Activated naive CD8-positive, alpha-beta T cell treated with anti-CD3 and anti-CD28 coated beads for 36 hours (primary cell): ENCODE data around the gene ADCY2. TPM values are rescaled to one million over a fixed set of nuclear protein-coding genes. Genes with fewer than 3 reads are reported as not detected.

Experiments used
- DNase-seq: peaks from one replicate; pipeline ENCODE4 v3.0.0; 2021
- H3K27ac Mint-ChIP-seq: one replicate; pipeline ENCODE4 v1.8.0; 2022; ENCODE audit warnings: mild to moderate bottlenecking, moderate library complexity, mixed read lengths
- H3K27me3 Mint-ChIP-seq: one replicate; pipeline ENCODE4 v1.8.0; 2022; ENCODE audit warnings: mild to moderate bottlenecking, mixed read lengths
- H3K36me3 Mint-ChIP-seq: one replicate; pipeline ENCODE4 v1.8.0; 2021; ENCODE audit warnings: mild to moderate bottlenecking, mixed read lengths
- H3K4me1 Mint-ChIP-seq: one replicate; pipeline ENCODE4 v1.8.0; 2021; ENCODE audit warnings: mixed read lengths
- H3K4me3 Mint-ChIP-seq: one replicate; pipeline ENCODE4 v1.8.0; 2022; ENCODE audit warnings: mild to moderate bottlenecking, moderate library complexity, mixed read lengths
- H3K9me3 Mint-ChIP-seq: one replicate; pipeline ENCODE4 v1.8.0; 2022; ENCODE audit warnings: mixed read lengths
- total RNA-seq, 2 experiments: library from RNA; stranded (reverse); gene quantifications; one replicate each; pipeline ENCODE4 v1.2.3, GENCODE V29; 2021

ADCY2 gene
- total RNA-seq, 2 experiments from 2014 or later = not detected

- peaks cover 63% of the 10 kb centered on the region for H3K27me3 Mint-ChIP-seq
- no peak overlapping the region for H3K27ac Mint-ChIP-seq
- H3K9me3 Mint-ChIP-seq = no peaks in the 10 kb centered on the region
- no peak for DNase-seq
- no peaks in the 10 kb centered on the region for H3K4me1 Mint-ChIP-seq
- H3K4me3 Mint-ChIP-seq = no peak overlapping the region
- no peaks in the 10 kb centered on the region for H3K36me3 Mint-ChIP-seq
Observed at GRCh38 chr5:7813007-7813406, 417.1 kb downstream of the ADCY2 start.

- Mint-ChIP-seq H3K9me3 (no peaks in the 10 kb centered on the region), H3K27me3 (peaks cover 61% of the 10 kb centered on the region), H3K4me3 (no peak overlapping the region), H3K4me1 (no peaks in the 10 kb centered on the region), H3K27ac (no peak overlapping the region), H3K36me3 (no peaks in the 10 kb centered on the region)
- no peak for DNase-seq
Observed at GRCh38 chr5:7813576-7813975, 417.6 kb downstream of the ADCY2 start.

GRCh38 chr5:7814816-7815215 is 418.9 kb downstream of the ADCY2 start:
- Mint-ChIP-seq H3K4me1 (no peaks in the 10 kb centered on the region), H3K4me3 (no peak overlapping the region), H3K9me3 (no peaks in the 10 kb centered on the region), H3K36me3 (no peaks in the 10 kb centered on the region), H3K27me3 (peaks cover 59% of the 10 kb centered on the region), H3K27ac (no peak overlapping the region)
- DNase-seq = no peak

- H3K27me3 Mint-ChIP-seq = peaks cover 48% of the 10 kb centered on the region
- H3K36me3 Mint-ChIP-seq = no peaks in the 10 kb centered on the region
- H3K9me3 Mint-ChIP-seq = no peaks in the 10 kb centered on the region
- H3K27ac Mint-ChIP-seq = no peak overlapping the region
- no peak overlapping the region for H3K4me3 Mint-ChIP-seq
- peak; percentile 64 for DNase-seq
- no peaks in the 10 kb centered on the region for H3K4me1 Mint-ChIP-seq
Observed at GRCh38 chr5:7815892-7816534, 420.1 kb downstream of the ADCY2 start.

- H3K9me3 Mint-ChIP-seq = no peaks in the 10 kb centered on the region
- DNase-seq = no peak
- no peak overlapping the region for H3K4me3 Mint-ChIP-seq
- peaks cover 47% of the 10 kb centered on the region for H3K27me3 Mint-ChIP-seq
- no peak overlapping the region for H3K27ac Mint-ChIP-seq
- H3K4me1 Mint-ChIP-seq = no peaks in the 10 kb centered on the region
- H3K36me3 Mint-ChIP-seq = no peaks in the 10 kb centered on the region
Observed at GRCh38 chr5:7816535-7816901, 420.6 kb downstream of the ADCY2 start.

- H3K4me3 Mint-ChIP-seq = no peak overlapping the region
- no peak overlapping the region for H3K27ac Mint-ChIP-seq
- H3K36me3 Mint-ChIP-seq = no peaks in the 10 kb centered on the region
- no peaks in the 10 kb centered on the region for H3K9me3 Mint-ChIP-seq
- DNase-seq = no peak
- no peaks in the 10 kb centered on the region for H3K27me3 Mint-ChIP-seq
- no peaks in the 10 kb centered on the region for H3K4me1 Mint-ChIP-seq
Observed at GRCh38 chr5:7822449-7822848, 426.5 kb downstream of the ADCY2 start.

- Mint-ChIP-seq H3K4me1 (no peaks in the 10 kb centered on the region), H3K9me3 (no peaks in the 10 kb centered on the region), H3K27me3 (no peaks in the 10 kb centered on the region), H3K4me3 (no peak overlapping the region), H3K27ac (no peak overlapping the region), H3K36me3 (no peaks in the 10 kb centered on the region)
- no peak for DNase-seq
Observed at GRCh38 chr5:7823594-7823993, 427.7 kb downstream of the ADCY2 start.

GRCh38 chr5:7824995-7825394 is 429.1 kb downstream of the ADCY2 start:
- no peaks in the 10 kb centered on the region for H3K36me3 Mint-ChIP-seq
- no peak for DNase-seq
- H3K27ac Mint-ChIP-seq = no peak overlapping the region
- no peak overlapping the region for H3K4me3 Mint-ChIP-seq
- H3K9me3 Mint-ChIP-seq = no peaks in the 10 kb centered on the region
- H3K27me3 Mint-ChIP-seq = no peaks in the 10 kb centered on the region
- no peaks in the 10 kb centered on the region for H3K4me1 Mint-ChIP-seq

- Mint-ChIP-seq H3K4me1 (no peaks in the 10 kb centered on the region), H3K27ac (no peak overlapping the region), H3K4me3 (no peak overlapping the region), H3K9me3 (no peaks in the 10 kb centered on the region), H3K27me3 (no peaks in the 10 kb centered on the region), H3K36me3 (no peaks in the 10 kb centered on the region)
- no peak for DNase-seq
Observed at GRCh38 chr5:7825630-7826029, 429.7 kb downstream of the ADCY2 start.

GRCh38 chr5:7827610-7828009 is 431.7 kb downstream of the ADCY2 start:
- H3K9me3 Mint-ChIP-seq = no peaks in the 10 kb centered on the region
- DNase-seq = no peak
- H3K4me3 Mint-ChIP-seq = no peak overlapping the region
- H3K27me3 Mint-ChIP-seq = no peaks in the 10 kb centered on the region
- no peaks in the 10 kb centered on the region for H3K4me1 Mint-ChIP-seq
- no peak overlapping the region for H3K27ac Mint-ChIP-seq
- no peaks in the 10 kb centered on the region for H3K36me3 Mint-ChIP-seq

- Mint-ChIP-seq H3K4me1 (no peaks in the 10 kb centered on the region), H3K9me3 (no peaks in the 10 kb centered on the region), H3K27ac (no peak overlapping the region), H3K36me3 (no peaks in the 10 kb centered on the region), H3K27me3 (no peaks in the 10 kb centered on the region), H3K4me3 (no peak overlapping the region)
- DNase-seq = no peak
Observed at GRCh38 chr5:7828269-7828668, 432.3 kb downstream of the ADCY2 start.

GRCh38 chr5:7834982-7835381 is 439.0 kb downstream of the ADCY2 start:
- Mint-ChIP-seq H3K27me3 (peaks cover under 1% of the 10 kb centered on the region), H3K4me3 (no peak overlapping the region), H3K9me3 (no peaks in the 10 kb centered on the region), H3K4me1 (no peaks in the 10 kb centered on the region), H3K27ac (no peak overlapping the region), H3K36me3 (no peaks in the 10 kb centered on the region)
- DNase-seq = no peak

GRCh38 chr5:7837403-7837802 is 441.5 kb downstream of the ADCY2 start:
- no peaks in the 10 kb centered on the region for H3K9me3 Mint-ChIP-seq
- no peaks in the 10 kb centered on the region for H3K36me3 Mint-ChIP-seq
- no peak for DNase-seq
- H3K27ac Mint-ChIP-seq = no peak overlapping the region
- no peaks in the 10 kb centered on the region for H3K4me1 Mint-ChIP-seq
- peaks cover 23% of the 10 kb centered on the region for H3K27me3 Mint-ChIP-seq
- H3K4me3 Mint-ChIP-seq = no peak overlapping the region

GRCh38 chr5:7842531-7842930 is 446.6 kb downstream of the ADCY2 start:
- Mint-ChIP-seq H3K27me3 (peaks cover 58% of the 10 kb centered on the region), H3K36me3 (no peaks in the 10 kb centered on the region), H3K27ac (no peak overlapping the region), H3K9me3 (no peaks in the 10 kb centered on the region), H3K4me1 (no peaks in the 10 kb centered on the region), H3K4me3 (no peak overlapping the region)
- DNase-seq = no peak

GRCh38 chr5:7844901-7845300 is 449.0 kb downstream of the ADCY2 start:
- no peak overlapping the region for H3K4me3 Mint-ChIP-seq
- H3K9me3 Mint-ChIP-seq = no peaks in the 10 kb centered on the region

GRCh38 chr5:7845557-7845956 is 449.6 kb downstream of the ADCY2 start:
- Mint-ChIP-seq H3K36me3 (no peaks in the 10 kb centered on the region), H3K4me1 (peaks cover 3% of the 10 kb centered on the region), H3K9me3 (no peaks in the 10 kb centered on the region), H3K4me3 (no peak overlapping the region), H3K27me3 (peaks cover 79% of the 10 kb centered on the region), H3K27ac (no peak overlapping the region)
- DNase-seq = no peak

More at GRCh38 chr5:7844901-7845300, 449.0 kb downstream of the ADCY2 start:
- H3K4me1 Mint-ChIP-seq = peaks cover under 1% of the 10 kb centered on the region
- H3K36me3 Mint-ChIP-seq = no peaks in the 10 kb centered on the region
- H3K27me3 Mint-ChIP-seq = peaks cover 81% of the 10 kb centered on the region
- H3K27ac Mint-ChIP-seq = no peak overlapping the region
- DNase-seq = no peak
